Keratinocyte (primary cell): Measurements from ENCODE around the gene ULK3. TPM values are rescaled to one million over a fixed set of nuclear protein-coding genes. Genes with fewer than 3 reads are reported as not detected.

ENCODE experiments used
- DNase-seq: peaks from one replicate; pipeline ENCODE4 v3.0.0-alpha.2; 2011; ENCODE audit warnings: low read depth, missing footprints, low spot score
- FAIRE-seq: peaks from 2 replicates; lab custom pipeline; 2011; peaks lifted over from hg19 to GRCh38; lab: Jason Lieb, UNC
- H2AFZ ChIP-seq: 2 replicates; pipeline ENCODE4 v1.6.0; 2012; ENCODE audit warnings: low read length, control low read depth, inconsistent platforms; ENCODE audit not compliant: control insufficient read depth
- H3K27ac ChIP-seq: 2 replicates; pipeline ENCODE4 v1.5.1; 2011; ENCODE audit warnings: low read length; ENCODE audit not compliant: control insufficient read depth, insufficient read depth
- H3K27me3 ChIP-seq: 3 replicates; pipeline ENCODE4 v1.6.0; 2011; ENCODE audit warnings: low read length; ENCODE audit not compliant: control insufficient read depth, insufficient read depth; ENCODE audit errors: extremely low read depth
- H3K36me3 ChIP-seq, 2 experiments: 2 replicates in 1 of 2; 3 replicates in 1 of 2; pipeline ENCODE4 v1.5.1; 2011; ENCODE audit warnings: low read length in 2 of 2, mild to moderate bottlenecking in 1 of 2; ENCODE audit not compliant: control insufficient read depth in 2 of 2, insufficient read depth in 2 of 2; ENCODE audit errors: extremely low read depth in 1 of 2
- H3K4me1 ChIP-seq: 3 replicates; pipeline ENCODE4 v1.5.1; 2011; ENCODE audit warnings: low read length; ENCODE audit not compliant: control insufficient read depth, insufficient read depth; ENCODE audit errors: extremely low read depth
- H3K4me2 ChIP-seq: 3 replicates; pipeline ENCODE4 v1.6.0; 2011; ENCODE audit warnings: low read depth, low read length; ENCODE audit not compliant: control insufficient read depth, insufficient read depth; ENCODE audit errors: extremely low read depth
- H3K4me3 ChIP-seq, 3 experiments: fragments of 200-600 bp in 1 of 3; sonication (generic) in 1 of 3; 2 replicates in 2 of 3; 3 replicates in 1 of 3; pipeline ENCODE4 v1.5.1; 2011 to 2016; ENCODE audit warnings: low read length in 3 of 3, mild to moderate bottlenecking in 3 of 3, control low read depth in 2 of 3, inconsistent platforms in 1 of 3, low read depth in 1 of 3, mixed read lengths in 1 of 3, mixed run types in 1 of 3, moderate library complexity in 1 of 3; ENCODE audit not compliant: control insufficient read depth in 2 of 3, insufficient read depth in 2 of 3; ENCODE audit errors: extremely low read depth in 1 of 3
- H3K79me2 ChIP-seq: 2 replicates; pipeline ENCODE4 v1.6.0; 2012; ENCODE audit warnings: low read length; ENCODE audit not compliant: control insufficient read depth, insufficient read depth
- H3K9ac ChIP-seq: 3 replicates; pipeline ENCODE4 v1.6.0; 2011; ENCODE audit warnings: low read length; ENCODE audit not compliant: control insufficient read depth, insufficient read depth; ENCODE audit errors: extremely low read depth
- H3K9me1 ChIP-seq: 3 replicates; pipeline ENCODE4 v1.6.0; 2011; ENCODE audit warnings: low read length; ENCODE audit not compliant: control insufficient read depth, insufficient read depth; ENCODE audit errors: extremely low read depth
- H3K9me3 ChIP-seq: 2 replicates; pipeline ENCODE4 v1.5.1; 2012; ENCODE audit warnings: low read depth, low read length; ENCODE audit not compliant: control insufficient read depth
- H4K20me1 ChIP-seq: 3 replicates; pipeline ENCODE4 v1.6.0; 2011; ENCODE audit warnings: low read length; ENCODE audit not compliant: control insufficient read depth, insufficient read depth; ENCODE audit errors: extremely low read depth
- CTCF ChIP-seq, 3 experiments: IDR thresholded peaks in 1 of 3; conservative IDR thresholded peaks in 1 of 3; optimal IDR thresholded peaks in 1 of 3; 2 replicates in 2 of 3; 3 replicates in 1 of 3; pipeline versions ENCODE3 to v1.5.1; 2011; ENCODE audit warnings: low read length in 3 of 3, mild to moderate bottlenecking in 3 of 3, moderate library complexity in 2 of 3, control low read depth in 1 of 3, inconsistent platforms in 1 of 3; ENCODE audit not compliant: insufficient read depth in 2 of 3; ENCODE audit errors: extremely low read depth in 1 of 3
- EZH2 ChIP-seq: IDR thresholded peaks from one replicate; pipeline ENCODE4 v1.6.1; 2012; ENCODE audit warnings: inconsistent platforms, mild to moderate bottlenecking, low read length, moderate library complexity
- dilution Hi-C: fragments of 300-500 bp; cut with MboI; formaldehyde crosslinking; loops from one replicate; pipeline ENCODE4 v1.7.0; 2020; ENCODE audit warnings: low sequenced_read_pairs; ENCODE audit not compliant: extremely low pct_ligation_motif_present
- polyA plus RNA-seq, 5 experiments: library from polyadenylated mRNA; depleted of rRNA in 3 of 5; stranded (reverse) in 3 of 5; stranded (forward) in 1 of 5; unstranded in 1 of 5; fragments of >200 nt; gene quantifications; 1 replicate in 1 of 5; 2 replicates in 3 of 5; 3 replicates in 1 of 5; pipeline versions ENCODE4 v1.2.1 to v1.2.3, GENCODE V29; 2011 to 2012; ENCODE audit warnings: missing spikeins in 2 of 5, low read depth in 1 of 5, low replicate concordance in 1 of 5

The ULK3 gene
- polyA plus RNA-seq, 1 donor (not counting 4 experiments of a cell fraction or from before 2014, with no cell fraction given): 16.5 TPM

- H3K4me2 ChIP-seq: no peak within 1 kb of the TSS
- H3K36me3 ChIP-seq: no peaks in the 10 kb centered on the region
- no peak within 1 kb of the TSS for H3K4me3 ChIP-seq
- FAIRE-seq (no peak), DNase-seq (no peak)
- H2AFZ ChIP-seq: no peak within 1 kb of the TSS
- H3K9me1 ChIP-seq: no peaks in the 10 kb centered on the region
- no peaks in the 10 kb centered on the region for H3K4me1 ChIP-seq
- no peak for TF ChIP-seq EZH2
- H3K9me3 ChIP-seq: no peaks in the 10 kb centered on the region
- H3K27me3 ChIP-seq: peaks cover 47% of the 10 kb centered on the region
- no peak within 1 kb of the TSS for H3K27ac ChIP-seq
- no peak within 1 kb of the TSS for H3K9ac ChIP-seq
- no peaks in the 10 kb centered on the region for H3K79me2 ChIP-seq
- H4K20me1 ChIP-seq: no peaks in the 10 kb centered on the region
- dilution Hi-C loops: no loop called here
Measured at GRCh38 chr15:74826364-74826819, 16.6 kb downstream of the ULK3 start, which contains the start of gene CPLX3. Gene CPLX3, plus strand, starts transcription at chr15:74826627. Its CDS starts 77 bp downstream, at chr15:74826704.

GRCh38 chr15:74825866-74826265, 17.1 kb downstream of the ULK3 start:
- FAIRE-seq (no peak), DNase-seq (no peak)
- no peak for TF ChIP-seq CTCF (optimal IDR thresholded peaks at IDR 0.05 in 1 of 3, IDR thresholded peaks at IDR 0.05 in 1 of 3, conservative IDR thresholded peaks at IDR 0.05 in 1 of 3; ENCODE audit: extremely low read depth in 1 of 3, insufficient read depth in 2 of 3, low read length in 3 of 3)
- TF ChIP-seq EZH2: no peak
- Histone ChIP-seq H2AFZ (no peak overlapping the region), H3K4me3 (no peak overlapping the region), H3K9me3 (no peaks in the 10 kb centered on the region), H3K27ac (no peak overlapping the region), H3K9ac (no peak overlapping the region), H3K27me3 (peaks cover 47% of the 10 kb centered on the region), H3K36me3 (no peaks in the 10 kb centered on the region), H3K4me2 (no peak overlapping the region), H3K4me1 (no peaks in the 10 kb centered on the region), H3K9me1 (no peaks in the 10 kb centered on the region), H3K79me2 (no peaks in the 10 kb centered on the region), H4K20me1 (no peaks in the 10 kb centered on the region)
- dilution Hi-C loops: no loop called here

- Histone ChIP-seq H4K20me1 (no peaks in the 10 kb centered on the region), H2AFZ (no peak overlapping the region), H3K4me3 (no peak overlapping the region), H3K9me3 (no peaks in the 10 kb centered on the region), H3K27ac (no peak overlapping the region), H3K4me2 (no peak overlapping the region), H3K36me3 (no peaks in the 10 kb centered on the region), H3K27me3 (peaks cover 41% of the 10 kb centered on the region), H3K9me1 (no peaks in the 10 kb centered on the region), H3K79me2 (no peaks in the 10 kb centered on the region), H3K4me1 (no peaks in the 10 kb centered on the region), H3K9ac (no peak overlapping the region)
- DNase-seq (no peak), FAIRE-seq (no peak)
- dilution Hi-C loops: no loop called here
- TF ChIP-seq EZH2: no peak
- no peak for TF ChIP-seq CTCF (optimal IDR thresholded peaks at IDR 0.05 in 1 of 3, IDR thresholded peaks at IDR 0.05 in 1 of 3, conservative IDR thresholded peaks at IDR 0.05 in 1 of 3; ENCODE audit: extremely low read depth in 1 of 3, insufficient read depth in 2 of 3, low read length in 3 of 3)
Measured at GRCh38 chr15:74824976-74825375, 18.0 kb downstream of the ULK3 start.
